Measurements from ENCODE around the gene GALNT18. TPM values are rescaled to one million over a fixed set of nuclear protein-coding genes. Genes with fewer than 3 reads are reported as not detected.

GALNT18 gene
- total RNA-seq, 1 donor, result 2.4 TPM

DNA sequence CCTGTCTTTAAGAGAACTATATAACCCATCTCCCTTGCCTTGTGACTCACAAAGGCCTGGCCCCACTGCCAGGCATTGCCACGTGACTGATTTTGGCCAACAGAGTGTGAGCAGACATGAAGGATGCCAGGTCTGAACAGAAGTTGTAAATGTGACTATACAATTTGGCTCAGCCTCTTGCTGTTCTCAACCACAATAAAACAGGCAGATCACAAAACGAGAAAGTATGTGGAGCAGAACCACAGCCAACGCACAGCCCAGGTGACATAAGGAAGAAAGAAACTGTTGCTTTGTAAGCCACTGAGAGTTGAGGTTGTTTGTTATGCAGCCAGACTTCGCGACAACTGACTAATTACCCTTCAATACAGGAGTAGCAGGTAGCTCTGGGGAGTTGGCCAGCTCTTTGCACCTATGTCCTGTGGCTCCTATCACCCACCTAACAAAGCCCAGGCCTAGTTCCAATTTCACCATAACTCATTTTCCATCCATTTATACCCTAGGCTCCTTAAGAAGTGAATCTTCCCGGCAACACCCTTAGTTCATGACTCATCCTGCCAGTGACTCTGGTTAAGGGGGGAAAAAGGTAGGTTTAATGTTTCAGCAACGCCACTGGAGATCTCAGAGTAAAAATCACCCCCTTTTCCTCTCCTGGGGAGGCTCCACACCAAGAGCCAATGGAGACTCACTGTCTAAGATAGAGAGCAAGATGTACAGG, 53.7 kb downstream of the GALNT18 start:
- TF ChIP-seq, protein P1, sequence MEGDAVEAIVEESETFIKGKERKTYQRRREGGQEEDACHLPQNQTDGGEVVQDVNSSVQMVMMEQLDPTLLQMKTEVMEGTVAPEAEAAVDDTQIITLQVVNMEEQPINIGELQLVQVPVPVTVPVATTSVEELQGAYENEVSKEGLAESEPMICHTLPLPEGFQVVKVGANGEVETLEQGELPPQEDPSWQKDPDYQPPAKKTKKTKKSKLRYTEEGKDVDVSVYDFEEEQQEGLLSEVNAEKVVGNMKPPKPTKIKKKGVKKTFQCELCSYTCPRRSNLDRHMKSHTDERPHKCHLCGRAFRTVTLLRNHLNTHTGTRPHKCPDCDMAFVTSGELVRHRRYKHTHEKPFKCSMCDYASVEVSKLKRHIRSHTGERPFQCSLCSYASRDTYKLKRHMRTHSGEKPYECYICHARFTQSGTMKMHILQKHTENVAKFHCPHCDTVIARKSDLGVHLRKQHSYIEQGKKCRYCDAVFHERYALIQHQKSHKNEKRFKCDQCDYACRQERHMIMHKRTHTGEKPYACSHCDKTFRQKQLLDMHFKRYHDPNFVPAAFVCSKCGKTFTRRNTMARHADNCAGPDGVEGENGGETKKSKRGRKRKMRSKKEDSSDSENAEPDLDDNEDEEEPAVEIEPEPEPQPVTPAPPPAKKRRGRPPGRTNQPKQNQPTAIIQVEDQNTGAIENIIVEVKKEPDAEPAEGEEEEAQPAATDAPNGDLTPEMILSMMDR (IDR thresholded peaks at IDR 0.05; ENCODE audit: insufficient read depth, low read length), result no peak
- H3K4me3 ChIP-seq (ENCODE audit: low read depth, low read length), result no peak overlapping the region
- DNase-seq (ENCODE audit: low read depth), result peak; percentile 24

DNA sequence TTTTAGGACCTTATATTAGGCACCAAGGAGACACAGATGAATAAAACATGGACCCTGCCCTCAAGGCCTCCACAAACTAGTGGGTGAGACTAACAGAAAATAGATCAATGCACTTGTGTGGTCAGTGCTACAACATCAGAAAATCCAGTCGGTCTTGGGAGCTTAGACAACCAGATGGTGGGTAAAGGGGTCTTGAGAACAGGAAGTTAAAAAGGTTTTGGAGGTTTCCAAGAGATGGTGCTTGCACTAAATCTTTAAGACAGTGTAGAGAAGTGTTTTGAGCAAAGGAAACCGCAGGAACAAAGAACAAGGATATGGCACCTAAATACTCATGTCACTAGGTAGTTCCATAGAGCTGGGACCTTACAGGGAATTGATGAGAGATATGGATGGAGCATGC, 56.2 kb downstream of the GALNT18 start:
- DNase-seq (ENCODE audit: low read depth), result no peak
- TF ChIP-seq, protein P1 (IDR thresholded peaks at IDR 0.05; ENCODE audit: insufficient read depth, low read length), result no peak
- no peak overlapping the region for H3K4me3 ChIP-seq (ENCODE audit: low read depth, low read length)

DNA sequence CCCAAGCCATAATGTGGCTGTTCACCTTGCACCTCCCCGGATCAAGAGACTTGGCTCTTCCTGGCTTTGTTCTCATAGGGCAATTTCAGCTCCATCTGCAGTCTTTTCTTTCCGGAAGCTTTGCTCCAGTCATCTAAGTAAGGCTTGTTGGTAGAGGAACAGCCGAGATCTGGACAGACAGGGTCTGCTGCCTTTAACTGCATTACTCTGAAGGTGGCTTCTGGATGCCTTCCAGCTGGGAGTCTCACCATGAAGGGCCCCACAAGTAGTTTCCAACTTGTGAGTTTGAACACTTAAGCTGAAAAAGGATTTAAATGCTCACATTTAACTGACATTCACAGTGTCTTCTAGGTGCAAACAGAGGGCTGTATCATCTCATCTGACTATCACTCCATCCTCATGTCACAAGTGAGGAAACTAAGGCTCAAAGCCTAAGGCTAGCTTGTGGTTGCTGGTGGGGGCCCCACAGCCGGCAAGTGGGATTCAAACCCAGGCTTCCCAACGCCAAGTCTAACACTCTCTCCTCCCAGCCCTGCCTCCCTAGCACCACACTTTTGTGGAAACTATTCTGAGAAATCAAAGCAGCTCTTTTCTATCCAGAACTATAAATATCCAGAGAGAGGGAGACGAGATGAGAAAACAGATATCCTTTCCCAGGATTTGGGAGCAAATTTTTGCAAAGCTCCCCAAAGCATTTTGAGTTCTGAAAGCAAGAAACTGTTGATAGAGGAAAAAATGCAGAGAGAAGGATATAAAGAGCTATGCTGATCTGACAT, 58.4 kb downstream of the GALNT18 start:
- TF ChIP-seq, protein P1 (IDR thresholded peaks at IDR 0.05; ENCODE audit: insufficient read depth, low read length), result no peak
- no peak for DNase-seq (ENCODE audit: low read depth)
- no peak overlapping the region for H3K4me3 ChIP-seq (ENCODE audit: low read depth, low read length)

DNA sequence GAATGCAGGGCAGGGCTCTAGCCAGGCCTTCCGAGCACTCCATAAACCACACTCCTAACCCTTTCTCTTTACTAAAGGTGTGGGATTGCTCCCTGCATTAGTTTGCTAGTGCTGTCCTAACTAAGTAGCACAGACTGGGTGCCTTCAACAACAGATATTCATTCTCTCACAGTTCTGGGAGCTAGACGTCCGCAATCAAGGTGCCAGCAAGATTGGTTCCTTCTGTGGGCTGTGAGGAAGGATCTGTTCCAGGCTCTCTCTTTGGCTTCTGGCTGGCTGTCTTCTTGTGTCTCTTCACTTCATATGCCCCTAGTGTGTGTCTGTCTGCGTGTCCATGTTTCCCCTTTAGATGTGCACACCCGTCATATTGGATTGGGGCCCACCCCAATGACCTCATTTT, 59.8 kb downstream of the GALNT18 start:
- DNase-seq (ENCODE audit: low read depth), result no peak
- no peak overlapping the region for H3K4me3 ChIP-seq (ENCODE audit: low read depth, low read length)
- TF ChIP-seq, protein P1 (IDR thresholded peaks at IDR 0.05; ENCODE audit: insufficient read depth, low read length), result no peak

DNA sequence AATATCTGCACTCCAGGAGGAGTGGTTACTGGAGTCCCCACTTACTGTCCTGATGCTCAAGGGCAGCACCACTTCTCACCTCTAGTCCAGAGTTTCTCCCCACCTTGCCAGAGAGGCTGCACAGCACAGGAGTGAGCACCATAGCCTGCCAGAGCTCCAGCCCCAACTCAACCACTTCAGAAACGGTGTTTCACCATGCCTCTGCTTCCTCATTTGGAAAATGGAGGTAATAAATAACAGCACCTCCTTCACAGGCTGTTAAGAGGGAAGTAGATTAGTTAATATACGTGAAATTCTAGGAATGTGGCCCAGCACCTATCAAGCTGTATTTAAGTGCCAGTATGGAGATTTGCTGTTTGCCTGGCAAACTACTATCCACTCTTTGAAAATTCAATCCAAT, 63.0 kb downstream of the GALNT18 start:
- TF ChIP-seq, protein P1 (IDR thresholded peaks at IDR 0.05; ENCODE audit: insufficient read depth, low read length), result no peak
- H3K4me3 ChIP-seq (ENCODE audit: low read depth, low read length), result no peak overlapping the region
- DNase-seq (ENCODE audit: low read depth), result no peak

DNA sequence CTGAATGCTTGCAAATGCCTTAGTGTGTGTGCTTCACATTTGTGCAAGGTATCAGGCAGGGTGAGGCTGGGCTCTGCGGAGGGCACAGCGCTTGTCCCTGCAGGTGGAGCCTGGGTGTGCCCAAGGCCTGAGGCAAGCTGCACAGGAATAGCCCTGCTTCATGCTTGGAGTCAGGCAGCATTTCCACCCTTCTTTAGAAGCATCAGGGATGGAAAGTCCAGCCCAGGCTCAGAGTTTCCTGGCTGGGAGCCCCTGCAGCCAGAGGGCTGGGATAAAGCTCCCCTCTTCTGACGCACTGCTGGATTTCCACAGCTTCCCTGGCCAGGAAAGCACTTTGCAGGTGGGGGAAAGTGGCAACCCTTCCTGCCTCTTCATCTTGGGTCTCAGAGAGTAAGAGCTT, 63.4 kb downstream of the GALNT18 start:
- no peak for DNase-seq (ENCODE audit: low read depth)
- TF ChIP-seq, protein P1 (IDR thresholded peaks at IDR 0.05; ENCODE audit: insufficient read depth, low read length), result no peak
- no peak overlapping the region for H3K4me3 ChIP-seq (ENCODE audit: low read depth, low read length)
